ENCODE results near the gene USP27X.
A peak's percentile ranks its signal among the peaks of the same experiment; 100 is the strongest.

- TF ChIP-seq CTCF (conservative IDR thresholded peaks at IDR 0.05 in 1 of 2, IDR thresholded peaks at IDR 0.05 in 1 of 2; ENCODE audit: low read depth in 1 of 2, low read length in 2 of 2): peak; percentile 5 to 29
- TF ChIP-seq EZH2 (IDR thresholded peaks at IDR 0.05; ENCODE audit: low read length, missing control alignments): no peak
Measured at GRCh38 chrX:49840679-49841078, 38.6 kb upstream of the USP27X start.
